OCI-M2 (cell line): ENCODE results near the gene GNG7.
"Not testable (repeated sequence)": the region's sequence is repeated elsewhere in the genome, so short reads cannot be mapped to it uniquely, and the experiment has no call there.

Source experiments
- DNase-seq: peaks from one replicate; lab custom pipeline; 2025; ENCODE audit not compliant: unreplicated experiment; lab: John Stamatoyannopoulos, UW

The GNG7 gene

GRCh38 chr19:2579678-2580280, 122.7 kb downstream of the GNG7 start:
- DNase-seq = no peak

- no peak for DNase-seq
Measured at GRCh38 chr19:2578901-2579677, 123.4 kb downstream of the GNG7 start.

GRCh38 chr19:2578391-2578890, 124.1 kb downstream of the GNG7 start:
- DNase-seq = no peak

- DNase-seq = no peak
Measured at GRCh38 chr19:2577722-2578335, 124.7 kb downstream of the GNG7 start.

DNA sequence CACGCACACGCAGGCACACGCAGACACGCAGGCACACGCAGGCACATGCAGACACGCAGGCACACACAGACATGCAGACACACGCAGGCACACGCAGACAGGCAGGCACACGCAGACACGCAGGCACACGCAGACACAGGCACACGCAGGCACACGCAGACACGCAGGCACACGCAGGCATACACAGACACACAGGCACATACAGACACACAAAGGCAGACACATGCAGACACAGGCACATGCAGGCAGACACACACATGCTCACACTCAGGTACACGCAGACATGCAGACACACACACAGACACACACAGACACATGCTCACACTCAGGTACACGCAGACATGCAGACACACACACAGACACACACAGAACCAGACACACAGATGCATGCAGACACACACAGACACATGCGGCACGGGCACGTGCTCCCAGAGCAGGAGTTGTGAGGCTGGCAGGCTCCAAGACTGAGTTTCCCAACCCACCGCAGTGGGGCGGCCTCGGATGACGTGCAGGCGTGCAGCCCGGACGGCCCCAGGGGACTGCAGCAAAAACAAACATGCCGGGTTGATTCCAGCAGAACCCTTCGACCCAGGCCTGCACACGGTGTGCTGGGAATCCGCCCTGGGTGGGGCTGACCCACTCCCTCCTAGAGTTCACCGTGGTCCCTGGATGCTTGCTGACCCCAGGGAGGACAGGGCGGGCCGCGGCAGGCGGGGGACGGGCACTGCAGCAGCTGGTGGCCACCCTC, 126.6 kb downstream of the GNG7 start:
- no peak for DNase-seq

DNA sequence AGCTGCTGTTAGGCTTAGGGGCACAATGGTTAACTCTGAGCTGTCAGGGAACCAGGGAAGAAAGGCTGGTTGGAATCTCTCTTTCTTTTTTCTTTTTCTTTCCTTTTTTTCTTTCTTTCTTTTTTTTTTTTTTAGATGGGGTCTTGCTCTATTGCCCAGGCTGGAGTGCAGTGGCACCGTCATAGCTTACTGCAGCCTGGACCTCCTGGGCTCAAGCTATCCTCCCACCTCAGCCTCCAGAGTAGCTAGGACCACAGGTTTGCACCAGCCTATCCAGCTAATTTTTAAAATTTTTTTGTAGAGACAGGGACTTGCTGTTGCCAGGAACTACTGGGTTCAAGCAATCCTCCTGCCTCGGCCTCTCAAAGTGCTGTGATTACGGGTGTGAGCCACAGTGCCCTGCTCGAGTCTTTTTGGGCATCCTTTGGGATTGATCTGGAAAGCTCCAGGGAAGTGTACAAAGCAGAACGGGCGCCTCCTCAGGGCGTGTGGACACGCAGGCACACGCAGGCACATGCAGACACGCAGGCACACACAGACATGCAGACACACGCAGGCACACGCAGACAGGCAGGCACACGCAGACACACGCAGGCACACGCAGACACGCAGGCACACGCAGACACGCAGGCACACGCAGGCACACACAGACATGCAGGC, 127.4 kb downstream of the GNG7 start:
- no peak for DNase-seq

GRCh38 chr19:2574478-2574931, 128.0 kb downstream of the GNG7 start:
- no peak for DNase-seq

DNA sequence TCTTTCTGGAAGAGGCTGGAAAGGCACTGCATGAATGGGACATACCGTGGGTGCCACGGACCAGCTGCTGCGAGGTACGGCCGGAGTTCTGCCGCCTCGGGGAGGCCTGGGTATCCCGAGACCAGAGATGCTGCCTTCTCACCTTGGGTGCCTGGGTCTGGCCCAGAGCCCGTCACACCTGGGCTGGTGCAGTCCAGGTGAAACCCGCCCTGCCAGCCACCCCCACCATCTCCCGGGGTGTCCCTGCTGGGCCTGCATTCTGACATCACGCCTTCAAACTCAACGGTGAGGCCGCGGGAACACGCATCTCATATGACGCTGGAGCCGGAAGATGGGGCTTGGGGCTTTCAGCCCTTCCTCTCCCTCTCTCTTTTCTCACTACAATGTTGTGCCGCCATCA, 128.6 kb downstream of the GNG7 start:
- DNase-seq = no peak

- not testable (repeated sequence) for DNase-seq
Measured at GRCh38 chr19:2572152-2572551, 130.3 kb downstream of the GNG7 start.

- DNase-seq = no peak
Measured at GRCh38 chr19:2569596-2570465, 132.7 kb downstream of the GNG7 start.

DNA sequence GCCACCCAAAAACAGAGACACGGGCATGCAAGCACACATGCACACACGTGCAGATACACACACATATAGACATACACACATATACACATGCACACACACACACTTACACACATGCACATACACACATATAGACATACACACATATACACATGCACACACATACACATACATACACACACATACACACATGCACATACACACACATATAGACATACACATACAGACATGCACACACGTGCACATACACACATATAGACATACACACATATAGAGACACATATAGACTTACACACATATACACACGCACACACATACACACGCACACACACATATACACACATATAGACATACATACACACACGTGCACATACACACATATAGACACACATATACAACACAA, 134.5 kb downstream of the GNG7 start:
- DNase-seq = no peak

- DNase-seq = no peak
Measured at GRCh38 chr19:2567580-2567979, 134.9 kb downstream of the GNG7 start.

DNA sequence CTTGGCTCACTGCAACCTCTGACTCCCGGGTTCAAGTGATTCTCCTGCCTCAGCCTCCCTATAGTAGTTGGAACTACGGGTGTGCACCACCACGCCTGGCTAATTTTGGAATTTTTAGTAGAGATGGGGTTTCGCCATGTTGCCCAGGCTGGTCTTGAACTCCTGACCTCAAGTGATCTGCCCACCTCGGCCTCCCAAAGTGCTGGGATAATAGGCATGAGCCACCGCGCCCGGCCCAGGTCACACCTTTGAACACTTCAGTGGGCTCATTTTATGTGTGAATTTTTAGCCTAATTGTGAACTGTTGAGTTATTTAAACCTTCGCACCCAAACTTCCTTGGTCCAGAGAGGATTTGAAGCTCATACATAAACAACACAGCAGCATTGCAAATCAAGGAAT, 138.9 kb downstream of the GNG7 start:
- DNase-seq = not testable (repeated sequence)

- no peak for DNase-seq
Measured at GRCh38 chr19:2561895-2562294, 140.6 kb downstream of the GNG7 start.

GRCh38 chr19:2561221-2561620, 141.3 kb downstream of the GNG7 start:
- DNase-seq = no peak

GRCh38 chr19:2560369-2560768, 142.1 kb downstream of the GNG7 start:
- DNase-seq = no peak

- no peak for DNase-seq
Measured at GRCh38 chr19:2558543-2558942, 144.0 kb downstream of the GNG7 start.

GRCh38 chr19:2558131-2558530, 144.4 kb downstream of the GNG7 start:
- not testable (repeated sequence) for DNase-seq

DNA sequence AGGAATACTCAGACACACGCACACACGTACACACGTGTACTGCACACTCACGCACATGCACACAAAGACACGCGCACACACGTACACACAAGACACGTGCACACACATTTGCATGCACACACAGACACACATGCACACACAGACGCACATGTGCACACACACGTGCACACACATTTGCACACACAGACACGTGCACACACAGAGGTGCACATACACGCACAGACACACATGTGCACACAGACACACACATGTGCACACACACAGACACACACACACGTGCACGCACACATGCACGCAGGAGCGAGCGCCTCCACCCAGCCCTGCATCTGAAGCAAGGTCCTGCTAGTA, 145.4 kb downstream of the GNG7 start:
- DNase-seq = no peak
